Natural killer cell treated with Interleukin-12 subunit alpha and Interleukin-12 subunit beta and Interleukin-15 and Interleukin-18, amount 100 ng/mL, for 72 hours (primary cell): ENCODE results near the gene NPAS3. TPM values are rescaled to one million over a fixed set of nuclear protein-coding genes. Genes with fewer than 3 reads are reported as not detected.

Source experiments
- ATAC-seq, 2 donors: fragments of 150-1000 bp; cut with Tn5 transposase in 1 of 2; sonication (Bioruptor Pico), chemical (Tn5 transposase) in 1 of 2; 2 replicates each; pipeline ENCODE4 v1.10.0; 2021
- DNase-seq: peaks from one replicate; pipeline ENCODE4 v3.0.0; 2022; ENCODE audit warnings: low spot score
- H3K27ac Mint-ChIP-seq, 2 donors: 1 replicate in 1 of 2; 2 replicates in 1 of 2; pipeline ENCODE4 v1.8.0; 2022; ENCODE audit warnings: mixed read lengths in 2 of 2, mild to moderate bottlenecking in 1 of 2, moderate library complexity in 1 of 2
- H3K27me3 Mint-ChIP-seq, 2 donors: 1 replicate in 1 of 2; 2 replicates in 1 of 2; pipeline ENCODE4 v1.8.0; 2022; ENCODE audit warnings: mixed read lengths in 2 of 2
- H3K36me3 Mint-ChIP-seq: one replicate; pipeline ENCODE4 v1.8.0; 2022; ENCODE audit warnings: mixed read lengths
- H3K4me1 Mint-ChIP-seq, 2 donors: 1 replicate in 1 of 2; 2 replicates in 1 of 2; pipeline ENCODE4 v1.8.0; 2022; ENCODE audit warnings: low read depth in 2 of 2, mixed read lengths in 2 of 2, mild to moderate bottlenecking in 1 of 2
- H3K4me3 Mint-ChIP-seq: one replicate; pipeline ENCODE4 v1.8.0; 2022; ENCODE audit warnings: mixed read lengths
- H3K9me3 Mint-ChIP-seq: 2 replicates; pipeline ENCODE4 v1.8.0; 2022; ENCODE audit warnings: mixed read lengths
- total RNA-seq, 2 donors: library from RNA; stranded (reverse); gene quantifications; one replicate each; pipeline ENCODE4 v1.2.3, GENCODE V29; 2022

Gene NPAS3
- total RNA-seq, 2 donors from 2014 or later: not detected

DNA sequence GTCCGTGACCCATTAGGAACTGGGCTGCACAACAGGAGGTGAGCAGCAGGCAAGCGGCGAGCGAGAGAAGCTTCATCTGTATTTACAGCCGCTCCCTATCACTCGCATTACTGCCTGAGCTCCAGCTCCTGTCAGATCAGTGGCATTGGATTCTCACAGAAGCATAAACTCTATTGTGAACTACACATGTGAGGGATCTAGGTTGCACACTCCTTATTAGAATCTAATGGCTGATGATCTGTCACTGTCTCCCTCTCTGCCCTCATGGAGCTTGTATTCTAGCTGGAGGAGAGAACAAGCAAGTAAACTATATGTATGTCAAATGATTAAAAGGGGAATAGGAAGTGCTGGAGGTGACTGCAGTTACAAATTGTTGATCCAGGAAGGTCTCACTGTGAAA, 533.1 kb downstream of the NPAS3 start:
- ATAC-seq (no peak), DNase-seq (no peak)
- H3K9me3 Mint-ChIP-seq: peaks cover 6% of the 10 kb centered on the region
- no peak overlapping the region for H3K27ac Mint-ChIP-seq
- no peaks in the 10 kb centered on the region for H3K36me3 Mint-ChIP-seq
- no peak overlapping the region for H3K4me3 Mint-ChIP-seq
- no peaks in the 10 kb centered on the region for H3K27me3 Mint-ChIP-seq
- H3K4me1 Mint-ChIP-seq: no peaks in the 10 kb centered on the region

DNA sequence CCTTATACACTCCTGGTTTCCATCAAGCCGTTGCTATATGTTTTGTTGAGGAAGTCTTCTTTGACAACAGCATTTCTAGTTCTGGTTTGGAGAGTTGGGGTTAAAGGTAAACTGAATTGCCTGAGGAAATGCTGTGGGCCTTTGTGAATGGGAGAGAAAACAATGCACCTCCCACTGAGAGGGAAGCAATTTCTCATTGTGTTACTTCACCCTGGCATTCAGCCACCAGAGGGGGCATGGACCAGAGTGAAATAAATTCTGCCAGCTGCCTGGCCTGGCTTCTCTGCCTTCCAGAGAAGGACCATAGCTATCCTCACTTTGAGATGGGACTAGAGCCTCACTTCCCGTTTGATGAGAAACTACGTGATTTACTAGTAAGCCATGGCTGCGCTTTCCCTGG, 536.9 kb downstream of the NPAS3 start:
- peaks cover 6% of the 10 kb centered on the region for H3K9me3 Mint-ChIP-seq
- H3K27ac Mint-ChIP-seq: no peak overlapping the region
- H3K4me3 Mint-ChIP-seq: no peak overlapping the region
- H3K36me3 Mint-ChIP-seq: no peaks in the 10 kb centered on the region
- ATAC-seq (no peak), DNase-seq (no peak)
- H3K27me3 Mint-ChIP-seq: peaks cover 0 to 2% of the 10 kb centered on the region in 2 donors
- H3K4me1 Mint-ChIP-seq: no peaks in the 10 kb centered on the region

DNA sequence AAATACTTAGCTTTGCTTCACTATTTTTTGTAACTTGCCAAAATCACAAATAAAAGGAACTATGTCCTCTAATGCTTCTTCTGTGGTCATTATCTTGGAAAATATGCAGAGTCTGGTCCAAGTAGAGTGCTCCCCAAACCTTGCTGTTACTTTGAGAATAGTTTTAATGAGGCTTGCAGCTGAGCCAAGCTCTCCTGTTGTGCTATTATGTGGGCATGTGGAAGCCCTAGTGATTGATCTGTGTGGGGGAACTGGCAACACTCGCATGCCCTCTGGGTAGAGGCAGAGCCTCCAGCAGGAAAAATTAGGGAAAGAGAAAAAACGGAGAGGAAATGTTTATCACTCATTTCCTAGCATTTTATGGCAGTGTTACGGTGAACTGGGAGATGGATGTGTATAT, 539.1 kb downstream of the NPAS3 start:
- Mint-ChIP-seq H3K27me3 (peaks cover 0 to 2% of the 10 kb centered on the region in 2 donors), H3K4me1 (no peaks in the 10 kb centered on the region), H3K27ac (no peak overlapping the region), H3K4me3 (no peak overlapping the region), H3K9me3 (peaks cover 2% of the 10 kb centered on the region), H3K36me3 (no peaks in the 10 kb centered on the region)
- ATAC-seq (no peak), DNase-seq (no peak)

DNA sequence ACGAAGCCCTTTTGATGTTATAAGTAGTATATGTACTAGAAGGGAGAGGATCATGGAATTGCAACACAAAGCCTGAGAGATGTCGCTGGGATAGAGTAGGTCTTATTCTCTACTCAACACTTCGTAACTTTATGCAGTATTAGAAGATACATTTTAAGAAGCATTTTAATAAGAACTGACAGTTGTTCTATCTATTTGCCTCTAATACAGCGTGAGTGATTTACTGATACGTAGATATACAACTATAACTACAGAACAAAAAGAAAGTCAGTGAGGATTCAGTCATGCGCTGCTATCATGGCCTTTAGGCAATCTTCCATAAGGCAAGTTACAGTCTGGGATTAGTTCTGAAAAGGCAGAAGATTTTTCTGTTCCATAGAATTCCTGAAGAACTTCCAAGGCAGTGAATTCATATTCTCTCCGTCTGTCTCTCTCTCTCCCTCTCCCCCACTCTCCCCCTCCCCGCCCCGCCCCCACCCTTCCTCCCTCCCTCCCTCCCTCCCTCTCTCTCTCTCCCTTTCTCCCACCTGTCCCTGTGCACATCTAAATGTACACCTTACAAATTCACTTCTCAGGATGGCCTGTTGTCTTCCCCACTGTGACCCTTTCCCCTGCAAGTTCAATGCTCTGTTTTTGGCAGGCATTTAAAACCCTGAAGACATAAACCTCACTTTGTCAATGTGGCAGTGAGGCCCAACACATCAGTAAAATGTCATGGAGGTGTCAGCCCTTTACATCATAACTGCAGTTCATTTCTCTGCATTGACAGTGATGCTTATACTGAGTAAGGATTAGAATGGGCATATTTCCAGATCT, 541.6 kb downstream of the NPAS3 start:
- no peak for ATAC-seq
- H3K9me3 Mint-ChIP-seq: no peaks in the 10 kb centered on the region
- no peaks in the 10 kb centered on the region for H3K36me3 Mint-ChIP-seq
- DNase-seq: no peak
- peaks cover 0 to 2% of the 10 kb centered on the region in 2 donors for H3K27me3 Mint-ChIP-seq
- H3K27ac Mint-ChIP-seq: no peak overlapping the region
- H3K4me1 Mint-ChIP-seq: no peaks in the 10 kb centered on the region
- no peak overlapping the region for H3K4me3 Mint-ChIP-seq

DNA sequence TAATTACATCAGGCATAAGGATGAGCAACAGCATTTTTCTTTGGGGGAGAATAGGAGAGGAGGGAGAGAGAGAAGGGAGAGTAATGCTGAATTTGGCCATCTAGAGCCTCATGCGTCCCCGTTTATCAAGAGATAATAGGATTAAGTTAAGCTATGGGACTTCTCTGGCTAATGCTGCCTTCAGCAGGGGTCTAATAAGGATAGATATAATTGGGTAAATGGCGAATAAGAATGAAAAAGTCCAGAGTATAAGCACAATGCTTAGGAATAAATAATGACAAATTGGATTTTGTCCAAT, 542.2 kb downstream of the NPAS3 start:
- H3K4me1 Mint-ChIP-seq: no peaks in the 10 kb centered on the region

DNA sequence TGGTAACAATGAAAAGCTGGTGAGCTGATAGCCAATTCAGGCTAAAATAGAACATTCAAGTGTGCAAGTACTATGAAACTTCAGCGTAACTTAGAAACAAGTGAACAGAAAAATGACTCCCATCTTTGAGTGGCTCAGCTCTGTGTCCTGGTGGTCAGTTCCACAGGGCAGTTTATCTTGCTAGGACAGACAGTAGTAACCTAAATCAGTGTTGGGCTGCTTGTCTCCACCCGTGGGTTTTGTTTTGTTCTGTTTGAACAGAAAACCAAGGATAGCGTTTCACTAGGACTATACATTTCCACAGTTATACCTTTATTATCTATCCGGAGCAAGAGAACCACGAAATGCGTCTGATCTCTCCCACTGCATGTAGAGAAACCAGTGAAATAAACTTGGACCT, 544.4 kb downstream of the NPAS3 start:
- Mint-ChIP-seq H3K27ac (no peak overlapping the region), H3K36me3 (no peaks in the 10 kb centered on the region), H3K4me3 (no peak overlapping the region), H3K9me3 (peaks cover 3% of the 10 kb centered on the region), H3K4me1 (no peaks in the 10 kb centered on the region), H3K27me3 (no peaks in the 10 kb centered on the region)
- ATAC-seq: no peak
- no peak for DNase-seq

More for the DNA sequence above, 542.2 kb downstream of the NPAS3 start:
- no peak overlapping the region for H3K27ac Mint-ChIP-seq
- DNase-seq (no peak), ATAC-seq (no peak)
- no peaks in the 10 kb centered on the region for H3K36me3 Mint-ChIP-seq
- H3K9me3 Mint-ChIP-seq: no peaks in the 10 kb centered on the region
- peaks cover 0 to 2% of the 10 kb centered on the region in 2 donors for H3K27me3 Mint-ChIP-seq
- no peak overlapping the region for H3K4me3 Mint-ChIP-seq

DNA sequence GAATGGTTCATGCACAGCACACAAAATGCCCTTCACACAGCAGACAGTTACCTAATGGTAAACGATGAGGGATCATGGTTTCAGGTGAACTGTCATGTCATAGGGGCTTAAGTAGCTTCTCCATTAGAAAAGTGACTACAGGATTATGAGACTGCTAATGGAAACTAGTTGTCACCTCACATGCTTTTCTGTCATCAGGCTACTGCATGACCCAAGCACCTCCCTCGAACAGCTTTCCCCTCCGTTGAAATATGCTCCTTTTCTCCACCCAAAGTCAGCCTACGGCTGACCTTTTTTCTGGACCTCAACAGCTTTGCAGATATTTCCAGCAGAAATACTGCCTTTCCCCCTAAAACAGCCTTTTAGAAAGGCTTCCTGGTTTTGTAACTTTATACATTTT, 544.9 kb downstream of the NPAS3 start:
- peaks cover 3% of the 10 kb centered on the region for H3K9me3 Mint-ChIP-seq
- ATAC-seq: no peak
- H3K4me3 Mint-ChIP-seq: no peak overlapping the region
- no peaks in the 10 kb centered on the region for H3K27me3 Mint-ChIP-seq
- no peak overlapping the region for H3K27ac Mint-ChIP-seq
- H3K4me1 Mint-ChIP-seq: no peaks in the 10 kb centered on the region
- H3K36me3 Mint-ChIP-seq: no peaks in the 10 kb centered on the region
- DNase-seq: no peak

DNA sequence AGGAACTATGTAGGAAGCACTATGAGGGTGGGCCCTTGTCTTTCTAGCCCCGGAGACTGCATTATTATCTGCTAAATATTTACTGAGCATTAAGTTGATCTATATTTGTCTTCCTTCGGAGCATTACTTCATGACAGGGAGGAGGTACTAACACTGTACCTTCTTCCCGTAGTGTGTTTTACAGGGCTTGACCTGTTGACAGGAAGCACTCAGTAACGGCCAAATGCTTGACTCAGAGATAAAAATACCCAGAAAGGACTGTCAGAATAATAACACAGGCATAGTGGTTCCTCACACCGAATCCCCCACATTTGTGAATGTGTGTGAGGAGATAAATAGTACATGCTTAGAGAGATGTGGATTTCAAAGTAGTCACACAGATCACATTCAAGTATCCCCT, 545.6 kb downstream of the NPAS3 start:
- Mint-ChIP-seq H3K4me1 (no peaks in the 10 kb centered on the region), H3K27me3 (no peaks in the 10 kb centered on the region), H3K36me3 (no peaks in the 10 kb centered on the region), H3K4me3 (no peak overlapping the region), H3K9me3 (peaks cover 3% of the 10 kb centered on the region), H3K27ac (no peak overlapping the region)
- ATAC-seq (no peak), DNase-seq (no peak)

DNA sequence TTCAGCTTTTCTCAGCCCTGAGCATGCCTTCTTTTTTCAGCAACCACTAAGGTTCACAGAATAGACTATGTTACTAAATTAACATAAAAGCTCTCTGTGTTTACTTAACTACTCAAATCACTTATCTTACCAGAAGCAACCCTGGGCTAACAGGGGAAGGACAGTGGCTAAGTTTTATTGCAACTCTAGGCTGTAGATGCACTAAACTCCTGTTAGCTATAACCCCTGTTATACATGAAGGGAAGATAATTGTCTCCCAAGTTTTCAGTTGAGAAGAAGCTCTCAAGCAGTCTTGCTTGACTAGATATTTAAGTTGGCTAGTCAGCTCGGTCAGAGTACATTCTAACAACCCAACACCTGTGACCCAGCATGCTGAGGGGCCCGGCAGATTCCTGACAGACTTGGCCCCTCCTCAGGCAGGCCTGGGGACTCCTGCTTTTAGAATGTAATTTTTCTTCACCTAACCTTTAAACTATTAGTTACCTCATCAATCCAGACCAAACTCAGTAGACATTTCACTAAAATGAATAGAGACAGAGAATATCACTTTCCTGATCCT, 547.7 kb downstream of the NPAS3 start:
- Mint-ChIP-seq H3K9me3 (peaks cover 3% of the 10 kb centered on the region), H3K4me1 (no peaks in the 10 kb centered on the region), H3K36me3 (no peaks in the 10 kb centered on the region), H3K4me3 (no peak overlapping the region), H3K27me3 (no peaks in the 10 kb centered on the region), H3K27ac (no peak overlapping the region)
- ATAC-seq (no peak), DNase-seq (no peak)

DNA sequence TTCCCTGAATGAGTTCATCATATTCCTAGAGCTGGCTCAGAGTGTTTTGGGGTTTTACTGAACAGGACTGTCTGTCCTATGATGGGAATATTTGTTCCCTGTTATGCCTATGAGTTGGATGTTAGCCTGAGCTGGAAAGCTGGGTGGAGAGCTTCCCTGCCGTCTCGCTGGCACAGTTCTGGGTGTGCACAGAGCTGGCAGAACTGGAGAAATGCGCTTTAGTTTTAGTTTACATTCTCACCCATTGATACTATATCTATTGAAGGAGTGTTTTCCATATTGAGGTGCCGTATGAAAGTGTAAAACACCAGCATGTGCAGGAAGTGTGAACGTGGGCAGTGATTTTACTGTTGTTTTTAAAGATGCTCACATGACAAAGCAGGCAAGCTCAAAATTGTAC, 549.9 kb downstream of the NPAS3 start:
- Mint-ChIP-seq H3K27ac (no peak overlapping the region), H3K27me3 (no peaks in the 10 kb centered on the region), H3K4me3 (no peak overlapping the region), H3K36me3 (no peaks in the 10 kb centered on the region), H3K4me1 (no peaks in the 10 kb centered on the region), H3K9me3 (peaks cover 8% of the 10 kb centered on the region)
- ATAC-seq: no peak
- no peak for DNase-seq

DNA sequence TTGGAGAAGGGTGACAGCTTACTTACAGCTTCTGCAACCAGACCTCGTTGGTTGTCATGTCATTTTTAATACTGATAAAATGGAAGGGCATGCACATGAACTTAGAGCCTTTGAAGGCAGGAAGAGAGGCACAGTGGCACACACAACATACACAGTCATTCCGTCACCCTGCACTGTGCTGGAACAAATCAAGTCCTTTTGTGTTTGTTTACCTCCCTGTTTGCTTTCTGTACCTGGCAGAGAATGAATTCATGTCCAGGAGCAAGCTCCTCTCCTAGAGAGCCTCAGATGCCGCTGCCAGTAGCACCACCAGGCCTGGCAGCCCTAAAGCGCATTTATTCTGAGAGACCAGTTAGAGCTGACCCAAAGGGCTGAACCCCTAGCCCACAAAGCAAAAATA, 551.9 kb downstream of the NPAS3 start:
- Mint-ChIP-seq H3K36me3 (peaks cover 5% of the 10 kb centered on the region), H3K27me3 (no peaks in the 10 kb centered on the region), H3K4me3 (no peak overlapping the region), H3K4me1 (no peaks in the 10 kb centered on the region), H3K9me3 (peaks cover 13% of the 10 kb centered on the region), H3K27ac (no peak overlapping the region)
- no peak for DNase-seq
- no peak for ATAC-seq

DNA sequence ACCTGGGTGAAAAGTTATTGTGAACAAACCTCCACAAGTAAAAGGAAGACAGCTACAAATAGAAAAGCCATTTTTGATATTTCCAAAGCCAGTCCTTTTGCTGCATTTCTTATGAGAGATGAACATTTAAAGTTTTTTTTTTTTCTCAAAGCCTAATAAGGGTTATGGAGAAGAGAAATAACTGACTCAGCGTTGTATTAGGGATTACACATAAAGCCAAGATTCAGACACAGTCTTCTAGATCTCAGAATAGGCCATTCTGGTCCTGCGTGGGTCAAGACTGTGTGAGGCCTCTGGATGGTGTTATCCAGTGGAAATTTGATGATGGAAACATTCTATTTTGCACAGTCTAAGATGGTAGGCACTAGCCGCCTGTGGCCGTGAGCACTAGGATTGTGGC, 552.4 kb downstream of the NPAS3 start:
- Mint-ChIP-seq H3K36me3 (peaks cover 9% of the 10 kb centered on the region), H3K4me1 (no peaks in the 10 kb centered on the region), H3K27ac (no peak overlapping the region), H3K4me3 (no peak overlapping the region), H3K9me3 (peaks cover 19% of the 10 kb centered on the region), H3K27me3 (no peaks in the 10 kb centered on the region)
- no peak for DNase-seq
- ATAC-seq: no peak

DNA sequence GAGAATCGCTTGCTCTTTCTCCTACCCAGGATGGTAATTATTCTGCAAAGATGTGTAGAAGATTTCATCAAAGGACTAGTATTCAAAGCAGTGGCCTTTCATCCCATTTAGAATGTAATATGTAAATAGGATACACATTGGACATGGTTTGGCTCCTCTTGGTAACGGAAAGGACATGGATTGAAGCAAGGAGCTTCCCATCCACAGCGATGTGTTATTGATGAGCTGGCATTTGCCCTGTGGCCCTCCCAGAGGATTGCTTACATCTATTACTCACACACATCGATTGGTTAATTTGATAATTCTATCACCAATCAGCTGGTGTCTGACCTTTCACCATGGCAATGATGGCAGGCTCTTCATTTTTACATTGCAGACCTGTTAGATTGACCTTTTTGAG, 553.8 kb downstream of the NPAS3 start:
- DNase-seq: no peak
- Mint-ChIP-seq H3K27ac (no peak overlapping the region), H3K4me3 (no peak overlapping the region), H3K4me1 (no peaks in the 10 kb centered on the region), H3K9me3 (peaks cover 19% of the 10 kb centered on the region), H3K27me3 (no peaks in the 10 kb centered on the region), H3K36me3 (peaks cover 9% of the 10 kb centered on the region)
- no peak for ATAC-seq

DNA sequence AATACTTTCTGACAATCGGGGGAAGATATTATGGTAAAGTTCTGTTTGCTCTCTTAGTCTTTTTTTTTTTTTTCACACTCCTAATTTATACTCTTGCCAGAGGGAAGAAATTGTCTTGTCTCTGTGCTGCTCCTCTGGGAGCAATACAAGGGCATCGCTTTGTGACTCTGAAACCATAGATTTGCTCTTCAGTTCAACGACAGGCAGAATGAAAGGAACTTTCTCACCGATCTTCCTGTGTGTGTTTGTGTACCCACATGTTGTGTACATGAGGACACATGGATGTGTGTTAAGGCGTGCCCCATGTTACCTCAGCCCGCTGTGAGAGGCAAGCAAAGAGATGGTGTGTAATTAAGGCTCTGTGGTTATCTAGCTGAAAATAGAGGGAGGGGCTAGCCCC, 554.6 kb downstream of the NPAS3 start:
- ATAC-seq (no peak), DNase-seq (no peak)
- Mint-ChIP-seq H3K27ac (no peak overlapping the region), H3K9me3 (peaks cover 16% of the 10 kb centered on the region), H3K27me3 (no peaks in the 10 kb centered on the region), H3K36me3 (peaks cover 9% of the 10 kb centered on the region), H3K4me3 (no peak overlapping the region), H3K4me1 (no peaks in the 10 kb centered on the region)

DNA sequence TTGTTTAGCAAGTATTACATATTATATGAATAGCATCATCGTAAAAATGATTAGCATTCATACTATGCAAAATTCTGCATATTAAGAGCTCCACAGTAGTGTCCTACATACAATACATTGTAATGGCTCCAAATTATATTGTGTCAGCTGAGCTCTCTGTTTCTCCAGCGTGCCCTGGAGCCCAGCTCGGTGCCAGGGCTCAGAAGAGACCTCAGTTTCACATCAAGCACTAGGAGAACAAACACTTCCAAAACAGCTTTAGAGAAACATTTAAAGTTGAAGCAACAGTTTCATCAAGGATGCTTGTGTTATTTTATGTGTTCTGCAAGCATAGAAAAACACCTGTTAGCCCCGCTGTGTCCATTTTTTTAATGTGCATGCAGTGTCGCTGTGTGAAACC, 555.3 kb downstream of the NPAS3 start:
- H3K9me3 Mint-ChIP-seq: peaks cover 16% of the 10 kb centered on the region
- DNase-seq (no peak), ATAC-seq (no peak)
- no peaks in the 10 kb centered on the region for H3K27me3 Mint-ChIP-seq
- peaks cover 9% of the 10 kb centered on the region for H3K36me3 Mint-ChIP-seq
- H3K4me3 Mint-ChIP-seq: no peak overlapping the region
- H3K4me1 Mint-ChIP-seq: no peaks in the 10 kb centered on the region
- no peak overlapping the region for H3K27ac Mint-ChIP-seq
